UCSD-AML1 (cell line): Measurements from ENCODE around the gene SLC5A6.
"Not testable (repeated sequence)": the region's sequence is repeated elsewhere in the genome, so short reads cannot be mapped to it uniquely, and the experiment has no call there.

Experiments
- DNase-seq: peaks from one replicate; lab custom pipeline; 2025; ENCODE audit not compliant: unreplicated experiment; lab: John Stamatoyannopoulos, UW

The SLC5A6 gene

DNA sequence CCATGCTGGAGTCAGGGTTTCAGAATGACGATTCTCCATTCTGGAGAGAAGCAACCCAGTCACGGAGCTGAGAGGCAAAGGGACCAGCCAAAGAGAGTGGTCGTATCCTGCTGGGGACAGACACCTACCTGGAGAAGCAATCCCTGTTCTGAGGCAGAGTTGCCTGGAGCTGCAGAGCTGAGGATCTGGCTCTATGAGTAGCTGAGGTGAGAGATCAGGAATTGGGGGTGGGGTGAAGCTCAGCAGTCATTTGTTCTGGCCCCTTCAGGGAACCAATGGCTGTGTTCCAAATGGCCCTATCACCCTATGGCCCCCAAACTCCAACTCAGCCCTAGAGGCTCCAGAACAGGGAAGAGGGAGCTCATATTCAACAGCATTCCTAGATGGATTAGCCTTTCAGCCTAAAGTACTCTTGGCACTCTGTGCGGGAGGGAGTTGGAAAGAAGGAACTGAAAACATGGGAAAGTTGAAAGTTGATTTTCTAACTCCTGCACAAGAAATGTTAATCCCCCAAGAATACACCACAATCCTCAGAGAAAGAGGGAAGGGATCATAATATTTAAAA is 3.5 kb downstream of the SLC5A6 start:
- DNase-seq = no peak

GRCh38 chr2:27206346-27206745 is 5.7 kb downstream of the SLC5A6 start:
- no peak for DNase-seq

DNA sequence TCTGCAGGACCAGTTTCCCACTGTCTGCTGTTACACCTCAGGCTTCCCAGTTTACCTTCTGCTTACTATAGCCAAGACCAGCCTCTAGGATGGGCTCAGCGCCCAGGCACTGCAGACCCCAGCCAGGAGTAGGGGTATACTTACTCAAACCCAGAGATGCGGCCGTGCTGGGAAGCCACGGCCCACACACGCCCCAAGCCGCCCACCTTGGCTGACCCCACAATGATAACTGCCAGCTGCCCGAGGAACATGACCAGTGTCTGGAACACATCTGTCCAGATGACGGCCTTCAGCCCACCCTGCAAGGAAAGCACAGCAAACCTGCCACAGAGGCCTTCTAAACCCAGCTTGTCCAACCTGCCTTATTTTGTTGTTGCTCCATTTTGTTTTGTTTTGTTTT is 6.9 kb downstream of the SLC5A6 start:
- DNase-seq = no peak

GRCh38 chr2:27204566-27204965 is 7.5 kb downstream of the SLC5A6 start:
- no peak for DNase-seq

- no peak for DNase-seq
Measured at GRCh38 chr2:27203741-27204140, 8.3 kb downstream of the SLC5A6 start.

GRCh38 chr2:27202854-27203253 is 9.2 kb downstream of the SLC5A6 start:
- DNase-seq = no peak

DNA sequence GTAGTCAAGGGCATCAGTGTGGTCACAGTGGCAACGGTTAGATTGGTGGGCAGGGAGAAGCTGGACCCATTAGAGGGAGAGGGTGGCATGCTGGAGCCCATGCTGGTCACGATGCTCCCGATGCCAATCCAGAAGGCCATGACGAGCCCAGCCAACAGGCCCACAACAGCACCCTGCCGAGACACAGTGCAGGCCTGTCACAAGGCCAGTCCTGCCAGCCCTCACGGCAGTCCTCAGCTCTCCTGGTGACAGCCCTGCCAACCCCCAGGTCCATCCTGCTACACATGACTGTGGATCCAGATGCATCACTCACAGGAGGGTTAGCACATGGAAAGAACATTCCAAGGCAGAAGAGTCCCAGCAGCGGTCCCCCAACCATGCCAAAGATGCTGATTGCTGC is 10.4 kb downstream of the SLC5A6 start:
- no peak for DNase-seq

DNA sequence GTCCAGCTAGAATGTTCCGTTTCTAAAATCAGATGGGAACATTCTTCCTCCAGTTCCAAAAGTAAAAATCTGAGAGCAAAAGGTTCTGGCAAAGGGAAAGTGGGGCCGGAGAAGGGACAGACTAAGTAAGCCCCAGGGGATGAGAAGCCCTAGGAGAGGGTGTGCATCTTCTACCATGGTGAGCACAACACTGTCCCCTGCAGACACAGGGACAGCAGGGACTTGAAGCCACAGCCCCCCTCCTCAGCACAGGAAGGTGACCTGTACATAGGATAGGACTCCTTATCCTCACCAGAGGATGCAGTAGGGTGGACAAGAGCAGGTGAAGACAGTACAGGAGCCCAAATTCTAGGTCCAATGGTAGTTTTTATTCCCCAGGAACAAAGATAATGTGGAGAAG is 12.8 kb downstream of the SLC5A6 start:
- DNase-seq = no peak

DNA sequence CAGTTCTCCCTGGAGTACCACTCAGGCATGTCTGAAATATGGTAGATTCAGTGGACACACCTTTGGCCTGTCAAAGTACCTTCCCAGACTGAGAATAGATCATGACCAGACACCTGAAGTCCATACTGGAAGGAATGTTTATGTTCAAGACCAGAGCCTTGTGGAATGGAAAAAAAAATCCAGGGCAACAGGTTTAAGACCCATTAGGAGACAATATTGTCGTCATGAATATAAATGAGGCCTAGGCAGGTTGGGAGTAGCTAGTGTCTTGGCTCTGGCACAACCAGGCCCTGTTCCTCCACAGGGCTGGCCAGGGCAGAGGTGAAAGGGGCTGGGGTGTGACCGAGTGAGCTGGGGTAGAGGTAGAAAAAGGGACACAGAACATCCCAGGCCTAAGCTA is 13.4 kb downstream of the SLC5A6 start:
- DNase-seq = no peak

- DNase-seq = not testable (repeated sequence)
Measured at GRCh38 chr2:27198068-27198467, 14.0 kb downstream of the SLC5A6 start.

GRCh38 chr2:27195799-27196198 is 16.3 kb downstream of the SLC5A6 start:
- DNase-seq = not testable (repeated sequence)

DNA sequence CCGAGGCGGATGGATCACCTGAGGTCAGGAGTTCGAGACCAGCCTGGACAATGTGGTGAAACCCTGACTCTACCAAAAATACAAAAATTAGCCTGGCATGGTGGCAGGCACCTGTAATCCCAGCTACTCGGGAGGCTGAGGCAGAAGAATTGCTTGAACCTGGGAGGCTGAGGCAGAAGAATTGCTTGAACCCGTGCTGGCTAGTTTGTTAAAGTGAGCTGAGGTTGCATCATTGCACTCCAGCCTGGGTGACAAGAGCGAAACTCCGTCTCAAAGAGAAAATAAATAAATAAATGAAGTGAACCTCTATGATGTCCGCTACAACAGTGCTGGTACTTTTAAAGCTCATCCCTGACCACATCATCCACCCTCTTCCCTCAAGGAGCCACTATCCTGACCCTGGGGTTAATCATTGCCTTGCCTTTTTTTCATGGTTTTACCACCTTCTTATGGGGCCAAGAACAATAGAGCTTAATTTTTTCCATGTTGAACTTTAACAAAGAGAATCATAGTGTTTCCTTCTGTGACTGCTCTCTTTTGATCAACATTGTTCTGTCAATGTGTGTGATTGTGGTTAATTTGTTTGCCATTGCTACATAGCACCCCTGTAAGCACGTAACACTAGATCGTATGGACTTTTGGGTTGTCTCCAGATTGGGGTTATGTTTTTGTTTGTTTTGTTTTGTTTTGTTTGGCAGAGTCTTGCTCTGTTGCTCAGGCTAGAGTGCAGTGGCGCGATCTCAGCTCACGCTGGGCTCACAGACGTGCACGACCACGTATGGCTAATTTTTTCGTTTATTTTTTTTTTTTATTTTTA is 17.3 kb downstream of the SLC5A6 start:
- no peak for DNase-seq

- peak; percentile 20 for DNase-seq
Measured at GRCh38 chr2:27191070-27191829, 20.8 kb downstream of the SLC5A6 start.

DNA sequence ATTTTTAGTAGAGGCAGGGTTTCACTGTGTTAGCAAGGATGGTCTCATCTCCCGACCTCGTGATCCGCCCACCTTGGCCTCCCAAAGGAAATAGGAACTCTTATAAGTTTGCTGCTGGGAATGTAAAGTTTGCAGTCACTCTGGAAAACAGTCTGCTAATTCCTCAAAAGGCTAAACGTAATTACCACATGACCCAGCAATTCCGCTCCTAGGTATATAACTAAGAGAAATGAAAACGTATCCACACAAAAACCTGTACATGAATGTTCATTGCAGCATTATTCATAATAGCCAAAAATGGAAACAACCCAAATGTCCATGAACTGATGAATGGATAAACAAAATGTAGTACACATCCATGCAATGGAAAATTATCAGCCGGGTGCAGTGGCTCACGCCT is 22.1 kb downstream of the SLC5A6 start:
- no peak for DNase-seq

DNA sequence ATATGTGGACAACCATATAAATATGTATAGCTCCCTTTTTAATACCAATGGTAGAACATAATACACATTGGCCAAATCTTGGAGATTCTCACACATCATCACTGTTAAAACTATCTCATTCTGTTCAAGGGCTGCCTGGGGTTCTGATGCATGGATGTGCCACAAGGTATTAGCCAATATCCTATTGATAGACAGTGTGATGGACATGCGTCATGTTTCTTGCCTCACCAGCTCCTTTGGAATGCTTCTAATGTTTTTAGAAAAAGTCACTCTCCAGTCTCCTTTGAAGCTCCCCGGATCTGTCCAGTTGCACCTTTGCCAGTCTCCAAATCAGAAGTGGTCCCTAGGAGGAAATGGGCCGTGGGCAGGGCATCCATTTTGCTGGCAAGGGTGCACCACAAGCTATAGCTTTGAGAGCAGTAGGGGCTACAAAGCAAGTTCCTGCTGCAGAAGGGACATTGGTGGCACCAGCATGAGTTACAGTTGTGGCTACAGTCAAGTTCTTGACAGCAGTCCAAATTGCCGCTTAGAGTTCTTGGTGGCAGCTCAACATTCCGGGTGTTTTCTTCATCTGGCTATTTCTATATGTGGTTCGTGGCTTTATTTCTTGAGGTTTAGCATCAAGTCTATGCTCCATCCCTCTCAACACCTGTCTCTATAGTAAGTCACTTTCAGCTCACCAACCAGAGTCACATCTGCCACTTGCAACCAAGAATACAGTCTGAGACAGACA is 25.3 kb downstream of the SLC5A6 start:
- DNase-seq = no peak

- peak; percentile 32 for DNase-seq
Measured at GRCh38 chr2:27185331-27186026, 26.6 kb downstream of the SLC5A6 start.

- no peak for DNase-seq
Measured at GRCh38 chr2:27184115-27184514, 28.0 kb downstream of the SLC5A6 start.

GRCh38 chr2:27182346-27182745 is 29.7 kb downstream of the SLC5A6 start:
- no peak for DNase-seq

DNA sequence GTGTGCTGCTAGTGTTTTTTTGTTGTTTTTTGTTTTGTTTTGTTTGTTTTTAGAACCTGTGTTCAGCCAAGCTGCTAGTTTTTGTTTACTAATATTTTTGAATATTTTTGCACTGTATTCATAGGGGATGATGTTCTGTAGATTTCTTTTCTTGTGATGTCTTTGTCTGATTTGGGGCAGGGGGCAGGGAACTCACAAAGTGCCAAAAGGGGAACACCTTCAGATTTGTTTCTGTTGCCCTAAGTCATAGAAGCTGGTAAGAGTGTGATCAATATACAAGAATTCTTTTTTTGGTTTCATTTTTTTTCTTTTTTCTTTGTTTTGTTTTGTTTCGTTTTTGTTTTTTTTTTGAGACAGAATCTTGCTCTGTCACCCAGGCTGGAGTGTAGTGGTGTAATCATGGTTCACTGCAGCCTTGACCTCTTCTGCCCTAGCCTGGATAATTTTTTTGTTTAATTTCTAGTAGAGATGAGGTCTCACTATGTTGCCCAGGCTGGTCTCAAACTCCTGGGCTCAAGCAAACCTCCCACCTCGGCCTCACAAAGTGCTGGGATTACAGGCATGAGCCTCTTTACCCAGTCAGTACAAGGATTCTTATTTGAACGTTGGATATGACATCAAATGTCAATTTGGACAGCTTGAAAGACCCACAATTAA is 32.6 kb downstream of the SLC5A6 start:
- no peak for DNase-seq

- DNase-seq = no peak
Measured at GRCh38 chr2:27178469-27178868, 33.6 kb downstream of the SLC5A6 start.
